Right lobe of liver (tissue), 4 donors: ENCODE data around the gene ABCA9.

Experiments used
- POLR2A ChIP-seq: fragments of 450-650 bp; IDR thresholded peaks from one replicate; pipeline ENCODE4 v1.6.1; 2017; ENCODE audit warnings: antibody characterized with exemption, mild to moderate bottlenecking
- TF ChIP-seq, protein P1 (sequence below), 4 donors: fragments of 200-600 bp in 3 of 4; fragments of 450-650 bp in 1 of 4; IDR thresholded peaks; one replicate each; pipeline versions ENCODE4 v1.5.1 to v1.8.0; 2016 to 2022; ENCODE audit warnings: antibody characterized with exemption in 4 of 4, mild to moderate bottlenecking in 2 of 4
- donor health status: DM: no; HTN: no; CAD: no.
- donor health status: DM: no; HTN: no; CAD: no.
- donor health status: DM: no; HTN: yes; CAD: no.

DNA sequence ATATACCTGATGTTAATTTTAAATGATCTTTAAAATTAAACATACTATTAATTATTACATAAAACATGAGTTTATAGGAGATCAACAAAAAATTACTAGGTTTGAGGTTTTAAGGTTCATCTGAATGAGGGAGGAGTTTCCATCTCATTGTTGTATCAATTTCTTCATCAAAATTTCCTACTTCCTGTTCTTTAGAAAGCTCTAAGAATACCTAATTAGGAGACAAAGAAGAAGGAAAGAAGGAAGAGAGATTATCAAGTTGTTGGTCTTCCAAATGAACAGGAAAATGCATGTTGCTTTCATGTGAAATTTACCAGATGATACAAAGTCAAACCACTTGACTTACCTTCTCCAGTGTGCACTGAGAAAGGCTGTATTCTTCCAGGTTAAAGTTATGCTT lies 18.1 kb upstream of the ABCA9 start:
- TF ChIP-seq, protein P1, sequence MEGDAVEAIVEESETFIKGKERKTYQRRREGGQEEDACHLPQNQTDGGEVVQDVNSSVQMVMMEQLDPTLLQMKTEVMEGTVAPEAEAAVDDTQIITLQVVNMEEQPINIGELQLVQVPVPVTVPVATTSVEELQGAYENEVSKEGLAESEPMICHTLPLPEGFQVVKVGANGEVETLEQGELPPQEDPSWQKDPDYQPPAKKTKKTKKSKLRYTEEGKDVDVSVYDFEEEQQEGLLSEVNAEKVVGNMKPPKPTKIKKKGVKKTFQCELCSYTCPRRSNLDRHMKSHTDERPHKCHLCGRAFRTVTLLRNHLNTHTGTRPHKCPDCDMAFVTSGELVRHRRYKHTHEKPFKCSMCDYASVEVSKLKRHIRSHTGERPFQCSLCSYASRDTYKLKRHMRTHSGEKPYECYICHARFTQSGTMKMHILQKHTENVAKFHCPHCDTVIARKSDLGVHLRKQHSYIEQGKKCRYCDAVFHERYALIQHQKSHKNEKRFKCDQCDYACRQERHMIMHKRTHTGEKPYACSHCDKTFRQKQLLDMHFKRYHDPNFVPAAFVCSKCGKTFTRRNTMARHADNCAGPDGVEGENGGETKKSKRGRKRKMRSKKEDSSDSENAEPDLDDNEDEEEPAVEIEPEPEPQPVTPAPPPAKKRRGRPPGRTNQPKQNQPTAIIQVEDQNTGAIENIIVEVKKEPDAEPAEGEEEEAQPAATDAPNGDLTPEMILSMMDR (IDR thresholded peaks at IDR 0.05), result no peak
- TF ChIP-seq POLR2A, result no peak
